ENCODE measurements around the gene SH3BP1.

DNA sequence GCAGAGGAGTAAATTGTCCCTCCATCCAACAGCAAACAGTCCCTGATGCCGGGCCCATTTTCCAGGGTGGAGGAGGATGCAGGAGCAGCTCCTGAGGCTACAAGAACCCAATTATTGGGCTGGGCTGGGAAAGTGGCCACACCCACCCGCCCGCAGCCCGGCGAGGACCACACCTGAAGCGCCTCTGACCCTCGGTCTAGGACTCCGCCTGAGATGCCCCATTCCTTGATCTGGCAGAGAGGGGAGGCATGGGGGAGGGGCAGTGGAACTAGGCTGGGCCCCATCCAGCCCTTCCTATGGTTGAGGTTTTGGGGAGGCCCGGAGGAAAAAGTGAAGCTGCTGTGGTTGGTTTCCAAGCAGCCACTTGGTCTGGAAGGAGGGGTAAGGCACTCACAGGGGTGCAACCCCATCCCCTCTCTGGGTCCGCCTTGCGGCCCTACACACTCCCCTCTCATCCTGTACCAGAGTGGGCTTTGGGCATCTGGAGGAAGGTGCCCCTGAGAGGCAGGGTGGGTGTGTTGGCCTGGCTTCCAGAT lies 33.5 kb downstream of the SH3BP1 start:
- TF ChIP-seq, protein P1, sequence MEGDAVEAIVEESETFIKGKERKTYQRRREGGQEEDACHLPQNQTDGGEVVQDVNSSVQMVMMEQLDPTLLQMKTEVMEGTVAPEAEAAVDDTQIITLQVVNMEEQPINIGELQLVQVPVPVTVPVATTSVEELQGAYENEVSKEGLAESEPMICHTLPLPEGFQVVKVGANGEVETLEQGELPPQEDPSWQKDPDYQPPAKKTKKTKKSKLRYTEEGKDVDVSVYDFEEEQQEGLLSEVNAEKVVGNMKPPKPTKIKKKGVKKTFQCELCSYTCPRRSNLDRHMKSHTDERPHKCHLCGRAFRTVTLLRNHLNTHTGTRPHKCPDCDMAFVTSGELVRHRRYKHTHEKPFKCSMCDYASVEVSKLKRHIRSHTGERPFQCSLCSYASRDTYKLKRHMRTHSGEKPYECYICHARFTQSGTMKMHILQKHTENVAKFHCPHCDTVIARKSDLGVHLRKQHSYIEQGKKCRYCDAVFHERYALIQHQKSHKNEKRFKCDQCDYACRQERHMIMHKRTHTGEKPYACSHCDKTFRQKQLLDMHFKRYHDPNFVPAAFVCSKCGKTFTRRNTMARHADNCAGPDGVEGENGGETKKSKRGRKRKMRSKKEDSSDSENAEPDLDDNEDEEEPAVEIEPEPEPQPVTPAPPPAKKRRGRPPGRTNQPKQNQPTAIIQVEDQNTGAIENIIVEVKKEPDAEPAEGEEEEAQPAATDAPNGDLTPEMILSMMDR (conservative IDR thresholded peaks at IDR 0.05): no peak
- TF ChIP-seq EZH2 (IDR thresholded peaks at IDR 0.05; ENCODE audit: low read depth): no peak

All from PC-9 (cell line).